UCSD-AML1 (cell line): ENCODE measurements around the gene PLA2G2D.
A peak's percentile ranks its signal among the peaks of the same experiment; 100 is the strongest.

Experiments used
- DNase-seq: peaks from one replicate; lab custom pipeline; 2025; ENCODE audit not compliant: unreplicated experiment; lab: John Stamatoyannopoulos, UW

Gene PLA2G2D

GRCh38 chr1:20089328-20090077 is 29.8 kb downstream of the PLA2G2D start:
- DNase-seq, result no peak

- DNase-seq, result no peak
Observed at GRCh38 chr1:20087668-20088067, 31.7 kb downstream of the PLA2G2D start.

- DNase-seq, result no peak
Observed at GRCh38 chr1:20086800-20087199, 32.5 kb downstream of the PLA2G2D start.

- no peak for DNase-seq
Observed at GRCh38 chr1:20083178-20083944, 36.0 kb downstream of the PLA2G2D start.

GRCh38 chr1:20082772-20083171 is 36.6 kb downstream of the PLA2G2D start:
- DNase-seq, result no peak

- no peak for DNase-seq
Observed at GRCh38 chr1:20081353-20081810, 38.0 kb downstream of the PLA2G2D start.

- peak; percentile 71 for DNase-seq
Observed at GRCh38 chr1:20080441-20081352, 38.6 kb downstream of the PLA2G2D start.

- no peak for DNase-seq
Observed at GRCh38 chr1:20079661-20080305, 39.6 kb downstream of the PLA2G2D start.

GRCh38 chr1:20078711-20079110 is 40.6 kb downstream of the PLA2G2D start:
- no peak for DNase-seq

GRCh38 chr1:20078171-20078651 is 41.1 kb downstream of the PLA2G2D start:
- no peak for DNase-seq

GRCh38 chr1:20076710-20077461 is 42.5 kb downstream of the PLA2G2D start:
- no peak for DNase-seq

GRCh38 chr1:20076223-20076622 is 43.1 kb downstream of the PLA2G2D start:
- no peak for DNase-seq

- no peak for DNase-seq
Observed at GRCh38 chr1:20075345-20075744, 44.0 kb downstream of the PLA2G2D start.

GRCh38 chr1:20074725-20075171 is 44.6 kb downstream of the PLA2G2D start:
- DNase-seq, result no peak

- no peak for DNase-seq
Observed at GRCh38 chr1:20074055-20074724, 45.1 kb downstream of the PLA2G2D start.

- DNase-seq, result no peak
Observed at GRCh38 chr1:20073256-20073655, 46.1 kb downstream of the PLA2G2D start.

- no peak for DNase-seq
Observed at GRCh38 chr1:20072771-20073170, 46.6 kb downstream of the PLA2G2D start.

- DNase-seq, result no peak
Observed at GRCh38 chr1:20071416-20071815, 47.9 kb downstream of the PLA2G2D start.

GRCh38 chr1:20070357-20070756 is 49.0 kb downstream of the PLA2G2D start:
- no peak for DNase-seq
